ENCODE results near the gene DDAH2. TPM values are rescaled to one million over a fixed set of nuclear protein-coding genes. Genes with fewer than 3 reads are reported as not detected.

Gene DDAH2
- total RNA-seq, 1 donor from 2014 or later: 87.2 TPM

- no peak for TF ChIP-seq CTCF (conservative IDR thresholded peaks at IDR 0.05; ENCODE audit: low read depth, low read length)
- DNase-seq (ENCODE audit: low read depth): no peak
- no peak overlapping the region for H3K4me3 ChIP-seq (ENCODE audit: low read depth, low read length)
These were observed 3.4 kb downstream of the DDAH2 start for GRCh38 chr6:31725502-31726350.

GRCh38 chr6:31723980-31724691 is 5.0 kb downstream of the DDAH2 start:
- H3K4me3 ChIP-seq (ENCODE audit: low read depth, low read length): no peak overlapping the region
- no peak for DNase-seq (ENCODE audit: low read depth)
- TF ChIP-seq CTCF (conservative IDR thresholded peaks at IDR 0.05; ENCODE audit: low read depth, low read length): no peak

GRCh38 chr6:31723245-31723979 is 5.7 kb downstream of the DDAH2 start, which contains the start of gene MPIG6B:
Gene MPIG6B, plus strand, starts transcription at chr6:31723373. Its CDS starts 11 bp downstream, at chr6:31723384.
- DNase-seq (ENCODE audit: low read depth): no peak
- no peak for TF ChIP-seq CTCF (conservative IDR thresholded peaks at IDR 0.05; ENCODE audit: low read depth, low read length)

GRCh38 chr6:31722173-31722572 is 6.9 kb downstream of the DDAH2 start:
- no peak overlapping the region for H3K4me3 ChIP-seq (ENCODE audit: low read depth, low read length)
- no peak for DNase-seq (ENCODE audit: low read depth)
- TF ChIP-seq CTCF (conservative IDR thresholded peaks at IDR 0.05; ENCODE audit: low read depth, low read length): no peak

More at GRCh38 chr6:31723245-31723979, 5.7 kb downstream of the DDAH2 start, which contains the start of gene MPIG6B:
- no peak within 1 kb of the TSS for H3K4me3 ChIP-seq (ENCODE audit: low read depth, low read length)

- H3K4me3 ChIP-seq (ENCODE audit: low read depth, low read length): no peak within 1 kb of the TSS
- TF ChIP-seq CTCF (conservative IDR thresholded peaks at IDR 0.05; ENCODE audit: low read depth, low read length): no peak
- DNase-seq (ENCODE audit: low read depth): no peak
These were observed 7.6 kb downstream of the DDAH2 start, which contains the start of gene LY6G6C for GRCh38 chr6:31721351-31722020. Gene LY6G6C, minus strand, starts transcription at chr6:31721746. Its CDS starts 67 bp downstream, at chr6:31721679.

- TF ChIP-seq CTCF (conservative IDR thresholded peaks at IDR 0.05; ENCODE audit: low read depth, low read length): no peak
- H3K4me3 ChIP-seq (ENCODE audit: low read depth, low read length): no peak overlapping the region
- DNase-seq (ENCODE audit: low read depth): no peak
These were observed 8.8 kb downstream of the DDAH2 start for GRCh38 chr6:31720196-31720770.
